Neuronal stem cell (in vitro differentiated cells): ENCODE measurements around the gene F7.

Experiments used
- DNase-seq: peaks from one replicate; pipeline ENCODE4 v3.0.0-alpha.2; 2013; ENCODE audit warnings: low spot score
- H2AFZ ChIP-seq: one replicate; pipeline ENCODE4 v1.6.1; 2013; ENCODE audit warnings: mild to moderate bottlenecking, low read length, inconsistent platforms
- H2AK5ac ChIP-seq: 2 replicates; pipeline ENCODE4 v1.6.1; 2013; ENCODE audit warnings: low read depth, mild to moderate bottlenecking, inconsistent platforms, low read length, moderate library complexity, mixed read lengths
- H2BK120ac ChIP-seq: 2 replicates; pipeline ENCODE4 v1.6.1; 2013; ENCODE audit warnings: low read depth, mild to moderate bottlenecking, inconsistent platforms, low read length, moderate library complexity, mixed read lengths
- H2BK12ac ChIP-seq: one replicate; pipeline ENCODE4 v1.6.1; 2013; ENCODE audit warnings: low read length, inconsistent platforms
- H2BK15ac ChIP-seq: 2 replicates; pipeline ENCODE4 v1.6.1; 2013; ENCODE audit warnings: mild to moderate bottlenecking, low read length, inconsistent platforms, mixed read lengths
- H2BK5ac ChIP-seq: one replicate; pipeline ENCODE4 v1.6.1; 2013; ENCODE audit warnings: inconsistent platforms, mild to moderate bottlenecking, low read length, moderate library complexity
- H3K14ac ChIP-seq: one replicate; pipeline ENCODE4 v1.6.1; 2013; ENCODE audit warnings: low read length, inconsistent platforms
- H3K18ac ChIP-seq: 2 replicates; pipeline ENCODE4 v1.6.1; 2013; ENCODE audit warnings: low read length, inconsistent platforms
- H3K23ac ChIP-seq: 2 replicates; pipeline ENCODE4 v1.6.1; 2013; ENCODE audit warnings: low read depth, mild to moderate bottlenecking, mixed read lengths, low read length, inconsistent platforms; ENCODE audit not compliant: poor library complexity
- H3K27ac ChIP-seq: replicated peaks from 3 replicates; pipeline ENCODE4 v1.5.1; 2013; ENCODE audit warnings: low read length, inconsistent platforms
- H3K27me3 ChIP-seq, 3 experiments: 2 replicates each; pipeline ENCODE4 v1.6.1; 2013; ENCODE audit warnings: low read length in 3 of 3, mild to moderate bottlenecking in 2 of 3, inconsistent platforms in 1 of 3, low read depth in 1 of 3, mixed read lengths in 1 of 3, moderate library complexity in 1 of 3; ENCODE audit not compliant: control insufficient read depth in 3 of 3, insufficient read depth in 3 of 3
- H3K36me3 ChIP-seq, 2 donors: replicated peaks in 1 of 2; 2 replicates each; pipeline ENCODE4 v1.6.1; 2013; ENCODE audit warnings: low read length in 2 of 2; ENCODE audit not compliant: control insufficient read depth in 2 of 2, insufficient read depth in 2 of 2
- H3K4ac ChIP-seq: 2 replicates; pipeline ENCODE4 v1.6.1; 2013; ENCODE audit warnings: inconsistent platforms, mild to moderate bottlenecking, low read length, moderate library complexity
- H3K4me1 ChIP-seq, 2 donors: 1 replicate in 1 of 2; 2 replicates in 1 of 2; pipeline ENCODE4 v1.6.1; 2013; ENCODE audit warnings: low read length in 2 of 2, low read depth in 1 of 2; ENCODE audit not compliant: control insufficient read depth in 2 of 2, insufficient read depth in 1 of 2
- H3K4me2 ChIP-seq: one replicate; pipeline ENCODE4 v1.6.1; 2013; ENCODE audit warnings: mild to moderate bottlenecking, low read length, inconsistent platforms; ENCODE audit not compliant: insufficient read depth, poor library complexity, severe bottlenecking
- H3K4me3 ChIP-seq, 2 donors: 2 replicates each; pipeline ENCODE4 v1.5.1; 2013; ENCODE audit warnings: low read length in 2 of 2, mild to moderate bottlenecking in 2 of 2, inconsistent platforms in 1 of 2, moderate library complexity in 1 of 2
- H3K79me1 ChIP-seq: one replicate; pipeline ENCODE4 v1.6.1; 2013; ENCODE audit warnings: low read depth, mild to moderate bottlenecking, inconsistent platforms, low read length, moderate library complexity
- H3K9ac ChIP-seq: one replicate; pipeline ENCODE4 v1.6.1; 2013; ENCODE audit warnings: mild to moderate bottlenecking, low read depth, low read length, inconsistent platforms; ENCODE audit not compliant: poor library complexity
- H3K9me3 ChIP-seq, 2 donors: replicated peaks in 1 of 2; 2 replicates each; pipeline versions ENCODE3 to v1.6.1; 2013; ENCODE audit warnings: low read length in 2 of 2, mild to moderate bottlenecking in 2 of 2, inconsistent platforms in 1 of 2, low read depth in 1 of 2, mixed read lengths in 1 of 2, moderate library complexity in 1 of 2; ENCODE audit not compliant: control insufficient read depth in 2 of 2, insufficient read depth in 1 of 2
- H4K8ac ChIP-seq: one replicate; pipeline ENCODE4 v1.6.1; 2013; ENCODE audit warnings: low read depth, mild to moderate bottlenecking, inconsistent platforms, low read length, moderate library complexity
- H4K91ac ChIP-seq: one replicate; pipeline ENCODE4 v1.6.1; 2013; ENCODE audit warnings: low read length, low read depth, mild to moderate bottlenecking, inconsistent platforms; ENCODE audit not compliant: poor library complexity
- WGBS, 2 donors: extraction: QIAGEN DNeasy Blood & Tissue Kit; methylation state at CpG; one replicate each; pipeline ENCODE4 v1.1.7; 2013; ENCODE audit warnings: missing lambda C conversion rate in 2 of 2, mixed read lengths in 1 of 2; ENCODE audit not compliant: insufficient read length in 2 of 2, insufficient replicate concordance in 1 of 2; ENCODE audit errors: extremely low coverage in 2 of 2; 5-methylcytosine and 5-hydroxymethylcytosine counted together

F7 gene

DNA sequence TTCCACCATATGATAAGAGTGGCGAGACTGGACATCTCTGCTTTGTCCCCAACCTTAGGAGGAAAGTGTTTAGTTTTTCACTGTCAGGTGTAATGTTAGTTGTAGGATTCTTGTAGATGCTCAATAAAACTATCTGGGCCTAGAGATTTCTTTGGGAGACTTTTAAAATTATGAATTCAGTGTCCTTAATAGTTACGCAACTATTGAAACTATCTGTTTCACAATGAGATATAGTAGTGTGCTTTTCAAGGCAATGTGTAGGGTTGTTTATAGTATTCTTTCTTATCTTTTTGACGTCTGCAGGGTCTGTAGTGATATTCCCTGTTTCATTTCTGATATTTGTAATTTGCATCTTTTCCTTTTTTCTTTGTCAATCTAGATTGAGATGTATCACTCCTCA, 33.2 kb upstream of the F7 start:
- H3K23ac ChIP-seq, result no peak overlapping the region

DNA sequence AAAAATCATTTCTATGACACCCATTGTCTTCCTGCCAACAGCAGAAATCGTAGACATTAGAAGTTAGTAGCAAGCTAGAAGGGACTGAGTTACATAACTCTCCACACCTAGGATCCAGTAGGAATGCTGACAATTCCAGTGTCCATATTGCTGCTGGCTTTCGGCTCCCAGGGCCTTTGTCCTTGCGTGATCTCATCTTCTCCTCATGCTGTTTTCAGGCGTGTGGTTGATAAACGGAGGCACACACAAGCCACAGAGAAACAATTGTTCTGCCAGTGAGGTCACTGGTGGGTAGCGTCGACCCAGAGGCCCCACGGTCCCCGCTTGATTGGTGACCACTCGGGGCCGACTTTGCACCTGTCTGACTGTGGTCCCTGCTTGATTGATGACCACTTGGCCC, 31.6 kb upstream of the F7 start:
- Histone ChIP-seq H2BK120ac (no peak overlapping the region), H2BK12ac (no peak overlapping the region), H3K9me3 (peaks cover 0 to 5% of the 10 kb centered on the region in 2 donors), H3K79me1 (peaks cover 8% of the 10 kb centered on the region), H3K14ac (no peak overlapping the region), H3K36me3 (peaks cover 30 to 41% of the 10 kb centered on the region in 2 donors), H3K4ac (no peak overlapping the region), H3K27me3 (no peaks in the 10 kb centered on the region), H4K91ac (no peak overlapping the region), H3K23ac (no peak overlapping the region), H3K4me3 (no peak overlapping the region), H3K9ac (no peak overlapping the region), H4K8ac (no peak overlapping the region), H3K4me2 (no peak overlapping the region), H3K18ac (no peak overlapping the region), H2AFZ (no peak overlapping the region), H3K27ac (no peak overlapping the region), H3K4me1 (peaks cover 2 to 7% of the 10 kb centered on the region in 2 donors), H2BK15ac (no peak overlapping the region), H2BK5ac (no peak overlapping the region), H2AK5ac (no peak overlapping the region)
- no CpG with 5 or more reads among the region's 11 CpGs for WGBS, 2 donors
- DNase-seq, result no peak

More for the DNA sequence above, 33.2 kb upstream of the F7 start:
- Histone ChIP-seq H4K91ac (no peak overlapping the region), H2BK120ac (no peak overlapping the region), H3K14ac (no peak overlapping the region), H3K4me2 (no peak overlapping the region), H2BK5ac (no peak overlapping the region), H3K27ac (no peak overlapping the region), H3K27me3 (no peaks in the 10 kb centered on the region), H3K79me1 (peaks cover 7% of the 10 kb centered on the region), H2BK15ac (no peak overlapping the region), H3K4ac (no peak overlapping the region), H2AK5ac (no peak overlapping the region), H2AFZ (no peak overlapping the region), H3K18ac (no peak overlapping the region), H3K9me3 (peaks cover 0 to 5% of the 10 kb centered on the region in 2 donors), H2BK12ac (no peak overlapping the region), H3K9ac (no peak overlapping the region), H4K8ac (no peak overlapping the region), H3K4me3 (no peak overlapping the region), H3K4me1 (peaks cover 2 to 7% of the 10 kb centered on the region in 2 donors), H3K36me3 (peaks cover 21 to 34% of the 10 kb centered on the region in 2 donors)
- DNase-seq, result no peak
- no CpG with 5 or more reads among the region's 3 CpGs for WGBS, 2 donors

DNA sequence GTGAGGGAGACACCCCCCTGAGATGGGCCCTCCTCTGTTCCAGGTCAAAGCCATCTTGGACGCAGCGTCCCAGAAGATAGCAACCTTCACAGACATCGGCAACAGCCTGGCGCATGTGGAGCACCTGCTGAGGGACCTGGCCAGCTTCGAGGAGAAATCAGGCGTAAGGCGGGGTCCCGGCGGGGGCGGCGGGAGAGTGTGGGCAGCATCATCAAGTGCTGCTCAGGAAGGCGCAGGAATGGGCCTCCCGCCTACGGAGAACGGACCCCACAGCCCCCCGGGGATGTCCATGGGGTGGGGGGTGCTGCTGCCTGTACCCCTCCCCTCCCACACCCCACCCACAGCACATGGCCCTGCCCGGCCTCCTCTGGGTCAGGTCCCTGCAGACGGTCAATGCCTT, 31.2 kb upstream of the F7 start:
- Histone ChIP-seq H3K27ac (no peak overlapping the region), H2BK5ac (peak overlapping the region; percentile 75), H2AFZ (no peak overlapping the region), H2BK120ac (no peak overlapping the region), H3K4me1 (peaks cover 2 to 7% of the 10 kb centered on the region in 2 donors), H3K23ac (no peak overlapping the region), H3K4me2 (no peak overlapping the region), H2AK5ac (no peak overlapping the region), H3K18ac (peak overlapping the region; percentile 17), H3K9me3 (peaks cover 0 to 5% of the 10 kb centered on the region in 2 donors), H2BK12ac (no peak overlapping the region), H3K4me3 (no peak overlapping the region), H3K14ac (no peak overlapping the region), H3K27me3 (no peaks in the 10 kb centered on the region), H4K8ac (no peak overlapping the region), H3K36me3 (peaks cover 32 to 43% of the 10 kb centered on the region in 2 donors), H3K79me1 (peaks cover 9% of the 10 kb centered on the region), H2BK15ac (no peak overlapping the region), H3K4ac (no peak overlapping the region), H4K91ac (no peak overlapping the region), H3K9ac (no peak overlapping the region)
- no peak for DNase-seq
- no CpG with 5 or more reads among the region's 18 CpGs for WGBS, 2 donors

DNA sequence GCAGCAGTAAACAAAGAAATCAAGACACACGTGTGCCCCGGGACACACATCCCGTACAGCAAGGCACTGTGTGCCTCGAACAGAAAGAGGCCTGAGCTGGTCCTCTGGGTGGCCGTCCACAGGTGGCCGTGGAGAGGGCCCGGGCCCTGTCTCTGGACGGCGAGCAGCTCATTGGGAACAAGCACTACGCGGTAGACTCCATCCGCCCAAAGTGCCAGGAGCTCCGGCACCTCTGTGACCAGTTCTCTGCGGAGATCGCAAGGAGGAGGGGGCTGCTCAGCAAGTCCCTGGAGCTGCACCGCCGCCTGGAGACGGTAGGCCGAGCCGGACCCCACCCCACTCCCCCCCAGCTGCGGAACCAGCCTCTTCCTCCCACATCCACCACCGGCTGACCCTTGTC, 30.7 kb upstream of the F7 start:
- Histone ChIP-seq H3K27me3 (no peaks in the 10 kb centered on the region), H3K18ac (no peak overlapping the region), H2AFZ (no peak overlapping the region), H2BK12ac (no peak overlapping the region), H3K27ac (no peak overlapping the region), H3K23ac (peak overlapping the region; percentile 55), H3K4me3 (no peak overlapping the region), H2AK5ac (no peak overlapping the region), H3K9me3 (peaks cover 0 to 5% of the 10 kb centered on the region in 2 donors), H3K4ac (no peak overlapping the region), H4K91ac (no peak overlapping the region), H3K14ac (no peak overlapping the region), H2BK120ac (no peak overlapping the region), H4K8ac (no peak overlapping the region), H3K79me1 (peaks cover 6% of the 10 kb centered on the region), H3K4me1 (peaks cover 2 to 7% of the 10 kb centered on the region in 2 donors), H3K9ac (no peak overlapping the region), H3K4me2 (no peak overlapping the region), H2BK15ac (no peak overlapping the region), H3K36me3 (peaks cover 35 to 43% of the 10 kb centered on the region in 2 donors), H2BK5ac (peak overlapping the region; percentile 75)
- WGBS, 2 donors, result no CpG with 5 or more reads among the region's 22 CpGs
- DNase-seq, result no peak
